HCT116 (cell line): Measurements from ENCODE around the gene TSTD2. TPM values are rescaled to one million over a fixed set of nuclear protein-coding genes. Genes with fewer than 3 reads are reported as not detected.

Source experiments
- ATAC-seq: fragments of 200-7000 bp; cut with Tn5 transposase; 2 replicates; pipeline ENCODE4 v1.9.1; 2020; ENCODE audit warnings: mild to moderate bottlenecking, moderate library complexity
- BruUV-seq: library from RNA; stranded (reverse); fragments of 400-500 nt; replicated peaks from 2 replicates; lab custom pipeline; 2021; lab: Mats Ljungman, UMichigan
- CTCF ChIA-PET: fragments of 300-600 bp; sonication (Branson Sonifier 250); formaldehyde crosslinking; loops from one replicate; lab custom pipeline; 2021; ENCODE audit warnings: antibody characterized with exemption; lab: Charles Lee
- POLR2A ChIA-PET: fragments of 300-600, 350-600 bp; sonication (Branson Sonifier 250); formaldehyde crosslinking; loops from one replicate; lab custom pipeline; 2021; ENCODE audit warnings: antibody characterized with exemption; lab: Charles Lee
- RAD21 ChIA-PET, 2 experiments: fragments of 300-600 bp; sonication (Branson Sonifier 250); formaldehyde crosslinking; loops; one replicate each; lab custom pipeline; 2023; ENCODE audit warnings: low total read pairs in 2 of 2; ENCODE audit not compliant: uncharacterized antibody in 2 of 2, unreplicated experiment in 2 of 2, low non-redundant PET in 1 of 2; lab: Charles Lee
- DNase-seq: peaks from one replicate; pipeline ENCODE4 v3.0.0-alpha.2; 2010; ENCODE audit warnings: low read depth, low spot score
- H2AFZ ChIP-seq: fragments of 200-600 bp; shearing (Covaris generic), sonication (generic); 2 replicates; pipeline ENCODE4 v1.6.1; 2017; ENCODE audit warnings: low read depth, mixed run types, mixed read lengths, antibody characterized with exemption, low read length; ENCODE audit not compliant: poor library complexity, severe bottlenecking
- H3K27ac ChIP-seq: 2 replicates; pipeline ENCODE4 v1.5.1; 2012; ENCODE audit warnings: low read depth, low read length
- H3K27me3 ChIP-seq: fragments of 200-600 bp; sonication (generic); 2 replicates; pipeline ENCODE4 v1.6.1; 2016; ENCODE audit warnings: mixed run types, low read length, mixed read lengths; ENCODE audit not compliant: insufficient read depth
- H3K36me3 ChIP-seq, 2 experiments: fragments of 200-500 bp in 1 of 2; fragments of 200-600 bp in 1 of 2; sonication (Bioruptor generic) in 1 of 2; sonication (generic) in 1 of 2; 2 replicates each; pipeline versions ENCODE4 v1.5.1 to v1.6.1; 2014 to 2016; ENCODE audit warnings: low read length in 2 of 2, inconsistent platforms in 1 of 2, mixed read lengths in 1 of 2, mixed run types in 1 of 2; ENCODE audit not compliant: insufficient read depth in 2 of 2, control insufficient read depth in 1 of 2
- H3K4me1 ChIP-seq, 2 experiments: fragments of 200-600 bp in 1 of 2; sonication (generic) in 1 of 2; 2 replicates each; pipeline versions ENCODE4 v1.5.1 to v1.6.1; 2012 to 2017; ENCODE audit warnings: low read length in 2 of 2, inconsistent platforms in 1 of 2, mild to moderate bottlenecking in 1 of 2, mixed read lengths in 1 of 2, mixed run types in 1 of 2, moderate library complexity in 1 of 2; ENCODE audit not compliant: insufficient read depth in 2 of 2, control insufficient read depth in 1 of 2
- H3K4me2 ChIP-seq: fragments of 200-600 bp; sonication (generic); 2 replicates; pipeline ENCODE4 v1.6.1; 2017; ENCODE audit warnings: mixed run types, low read length, mixed read lengths
- H3K4me3 ChIP-seq, 2 experiments: fragments of 200-600 bp in 1 of 2; sonication (generic) in 1 of 2; replicated peaks in 1 of 2; 2 replicates each; pipeline ENCODE4 v1.5.1; 2011 to 2016; ENCODE audit warnings: low read length in 2 of 2, control low read depth in 1 of 2, low read depth in 1 of 2, mild to moderate bottlenecking in 1 of 2, mixed read lengths in 1 of 2, mixed run types in 1 of 2
- H3K79me2 ChIP-seq: fragments of 200-600 bp; sonication (generic); 2 replicates; pipeline ENCODE4 v1.6.1; 2017; ENCODE audit warnings: mild to moderate bottlenecking, mixed run types, low read length, moderate library complexity, mixed read lengths; ENCODE audit not compliant: insufficient read depth
- H3K9ac ChIP-seq: fragments of 200-600 bp; sonication (generic); 2 replicates; pipeline ENCODE4 v1.6.1; 2016; ENCODE audit warnings: low read length, mixed read lengths
- H3K9me2 ChIP-seq: fragments of 200-600 bp; sonication (generic), shearing (Covaris generic); 2 replicates; pipeline ENCODE4 v1.6.1; 2017; ENCODE audit warnings: mixed run types, mild to moderate bottlenecking, moderate library complexity; ENCODE audit not compliant: insufficient read depth
- H3K9me3 ChIP-seq, 2 experiments: fragments of 200-500 bp in 1 of 2; fragments of 200-600 bp in 1 of 2; sonication (Bioruptor generic) in 1 of 2; sonication (generic) in 1 of 2; 2 replicates each; pipeline ENCODE4 v1.6.1; 2014 to 2017; ENCODE audit warnings: low read length in 2 of 2, mixed read lengths in 2 of 2, inconsistent platforms in 1 of 2, low read depth in 1 of 2, mild to moderate bottlenecking in 1 of 2, mixed run types in 1 of 2, moderate library complexity in 1 of 2; ENCODE audit not compliant: control insufficient read depth in 1 of 2, insufficient read depth in 1 of 2
- H4K20me1 ChIP-seq: fragments of 200-600 bp; sonication (generic), shearing (Covaris generic); 2 replicates; pipeline ENCODE4 v1.6.1; 2017; ENCODE audit warnings: mixed run types, mild to moderate bottlenecking, moderate library complexity; ENCODE audit not compliant: insufficient read depth
- ATF3 ChIP-seq: IDR thresholded peaks from 2 replicates; pipeline ENCODE4 v1.6.1; 2012
- CBX3 ChIP-seq: IDR thresholded peaks from 2 replicates; pipeline ENCODE4 v1.6.1; 2012; ENCODE audit warnings: low read depth
- EGR1 ChIP-seq: IDR thresholded peaks from 2 replicates; pipeline ENCODE4 v1.6.1; 2012; ENCODE audit warnings: low read depth
- ELF1 ChIP-seq: IDR thresholded peaks from 2 replicates; pipeline ENCODE4 v1.6.1; 2012; ENCODE audit warnings: low read depth, borderline replicate concordance
- EZH2 ChIP-seq: fragments of 200-600 bp; sonication (generic); IDR thresholded peaks from 2 replicates; pipeline ENCODE4 v1.6.1; 2017; ENCODE audit warnings: antibody characterized with exemption, mixed run types
- FOSL1 ChIP-seq: IDR thresholded peaks from 2 replicates; pipeline ENCODE4 v1.6.1; 2012; ENCODE audit warnings: low read depth
- POLR2AphosphoS5 ChIP-seq: IDR thresholded peaks from 2 replicates; pipeline ENCODE4 v1.6.1; 2011; ENCODE audit warnings: mild to moderate bottlenecking, low read depth, low read length, moderate library complexity
- RAD21 ChIP-seq: IDR thresholded peaks from 2 replicates; pipeline ENCODE4 v1.6.1; 2012; ENCODE audit warnings: low read depth, mild to moderate bottlenecking
- REST ChIP-seq: IDR thresholded peaks from 2 replicates; pipeline ENCODE4 v1.6.1; 2012; ENCODE audit warnings: low read depth
- SRF ChIP-seq: IDR thresholded peaks from 2 replicates; pipeline ENCODE4 v1.6.1; 2012; ENCODE audit warnings: low read depth
- TCF7L2 ChIP-seq: IDR thresholded peaks from 2 replicates; pipeline ENCODE4 v1.7.0; 2011; ENCODE audit warnings: borderline replicate concordance, inconsistent platforms; ENCODE audit not compliant: insufficient read depth, insufficient read length; ENCODE audit errors: extremely low read depth
- YY1 ChIP-seq: IDR thresholded peaks from 2 replicates; pipeline ENCODE4 v1.6.1; 2011; ENCODE audit warnings: low read length, low read depth, moderate library complexity, mild to moderate bottlenecking; ENCODE audit not compliant: insufficient replicate concordance; ENCODE audit errors: extremely low read depth
- ZBTB33 ChIP-seq: IDR thresholded peaks from 2 replicates; pipeline ENCODE4 v1.6.1; 2011; ENCODE audit warnings: mild to moderate bottlenecking, low read length, moderate library complexity; ENCODE audit not compliant: insufficient replicate concordance; ENCODE audit errors: extremely low read depth
- ZFX ChIP-seq: fragments of 450-650 bp; IDR thresholded peaks from 2 replicates; pipeline ENCODE4 v1.6.1; 2017
- intact Hi-C: fragments of 100-400 bp; cut with micrococcal nuclease; formaldehyde crosslinking; loops from 2 replicates; pipeline ENCODE4 v1.10.0; 2022
- total RNA-seq: library from RNA; stranded (reverse); gene quantifications from one replicate; pipeline ENCODE4 v1.2.1, GENCODE V29; 2021; ENCODE audit not compliant: unreplicated experiment

TSTD2 gene
- total RNA-seq, 1 experiment from 2014 or later, result 16.0 TPM

- Histone ChIP-seq H3K27me3 (no peaks in the 10 kb centered on the region), H3K4me2 (peak overlapping the region; percentile 2; the same call in 1 of the 2 replicates), H3K79me2 (no peaks in the 10 kb centered on the region), H3K36me3 (no peaks in the 10 kb centered on the region)
- CTCF ChIA-PET, result interaction anchor here (0.6 kb wide), 1 partner anchor 34 kb away, joined by 4 read pairs; no protein-coding TSS in a partner anchor
- intact Hi-C loops, result no loop called here
- peak; percentile 42; the same call in 1 of the 2 replicates for ATAC-seq
- TF ChIP-seq EZH2 (no peak), YY1 (no peak), ATF3 (no peak), SRF (no peak), FOSL1 (no peak), ZBTB33 (no peak), TCF7L2 (no peak), RAD21 (no peak), POLR2AphosphoS5 (no peak), REST (no peak), ZFX (no peak), CBX3 (no peak), ELF1 (no peak), EGR1 (no peak)
- TF ChIP-seq, all 23 proteins: peak for 0
- Histone ChIP-seq H3K9me2 (no peaks in the 10 kb centered on the region), H2AFZ (no peak overlapping the region), H3K9me3 (no peaks in the 10 kb centered on the region), H3K9ac (no peak overlapping the region), H3K27ac (no peak overlapping the region), H3K4me3 (no peak overlapping the region), H4K20me1 (no peaks in the 10 kb centered on the region), H3K4me1 (peaks cover 3 to 9% of the 10 kb centered on the region in 2 experiments; a peak in 3 of 4 replicates)
- no peak for DNase-seq
- ChIA-PET RAD21 (no interaction called here), POLR2A (no interaction called here)
- BruUV-seq, result no TSS peak
These were observed 68.6 kb downstream of the TSTD2 start for GRCh38 chr9:97564291-97565175.
